AG08396 (cell line): ENCODE data around the gene GSN.
A peak's percentile ranks its signal among the peaks of the same experiment; 100 is the strongest.

Experiments
- DNase-seq: peaks from one replicate; pipeline ENCODE4 v3.0.0; 2012; ENCODE audit warnings: low spot score, mixed read lengths

Gene GSN

DNA sequence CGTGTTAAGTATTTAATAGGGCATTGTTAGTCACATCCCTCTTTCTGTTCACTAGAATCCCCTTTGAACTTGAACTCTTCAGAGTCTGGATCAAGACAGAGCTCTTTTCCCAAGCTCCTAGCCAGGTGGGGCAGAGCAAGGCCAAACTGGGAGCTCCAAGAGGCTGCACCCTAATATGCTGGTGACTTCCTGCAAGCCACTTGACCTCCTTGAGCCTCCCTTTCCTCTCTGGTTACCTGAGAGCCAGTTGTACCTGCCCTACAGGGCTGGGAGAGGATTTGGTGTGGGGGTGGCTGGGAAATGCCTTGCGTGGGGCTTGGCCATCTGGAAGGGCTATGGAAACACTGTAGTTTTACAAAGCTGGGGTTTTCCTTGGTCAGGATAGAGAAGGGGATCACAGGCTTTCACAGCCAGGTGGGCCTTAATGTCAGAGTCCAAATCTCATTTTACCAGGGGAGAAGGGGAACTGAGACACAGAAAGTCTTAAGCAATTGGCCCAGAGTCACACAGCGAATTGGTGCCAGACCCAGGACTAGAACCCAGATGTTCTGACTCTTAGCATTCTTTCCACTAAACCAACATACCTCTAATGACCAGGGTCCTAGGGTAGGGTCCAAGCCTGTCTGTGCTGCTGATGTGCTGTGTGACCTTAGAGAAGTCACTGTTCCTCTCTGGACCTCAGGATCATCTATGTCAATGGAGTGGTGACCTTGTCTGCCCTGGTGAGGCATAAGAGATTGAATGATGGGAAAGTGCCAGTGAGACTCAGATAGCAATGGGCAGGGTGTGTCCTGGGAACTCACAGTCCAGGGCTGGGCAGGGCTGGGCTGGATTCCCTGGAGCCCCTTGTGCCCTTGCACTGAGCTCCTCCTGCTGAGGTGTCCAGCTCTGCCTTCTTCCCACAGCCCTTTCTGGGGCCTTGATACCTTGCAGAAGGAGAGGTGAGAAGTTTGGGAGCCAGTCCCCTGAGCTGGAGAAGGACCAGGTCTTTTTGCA, 35.8 kb downstream of the GSN start:
- DNase-seq = no peak

DNA sequence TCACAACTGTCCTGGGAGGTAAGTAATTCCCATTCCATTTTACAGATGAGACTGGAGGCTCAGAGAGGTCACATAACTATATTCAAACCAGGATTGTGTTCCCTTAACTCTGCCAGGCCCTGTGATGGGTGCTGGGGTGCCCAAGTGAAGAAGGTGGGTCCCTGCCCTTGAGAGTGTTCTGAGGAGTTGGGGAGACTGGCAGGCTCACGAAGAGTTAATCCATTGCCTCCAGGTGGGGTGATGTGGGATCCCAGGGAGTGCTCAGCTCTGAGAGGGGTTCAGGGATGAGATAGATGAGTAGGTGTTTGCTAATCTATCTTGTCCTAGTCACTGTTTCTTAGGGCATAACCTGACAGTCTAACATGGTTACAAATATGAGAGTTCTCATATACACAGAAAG, 36.7 kb downstream of the GSN start:
- DNase-seq = no peak

GRCh38 chr9:121305269-121305994, 37.5 kb downstream of the GSN start:
- no peak for DNase-seq

- no peak for DNase-seq
Observed at GRCh38 chr9:121307976-121308375, 40.0 kb downstream of the GSN start.

DNA sequence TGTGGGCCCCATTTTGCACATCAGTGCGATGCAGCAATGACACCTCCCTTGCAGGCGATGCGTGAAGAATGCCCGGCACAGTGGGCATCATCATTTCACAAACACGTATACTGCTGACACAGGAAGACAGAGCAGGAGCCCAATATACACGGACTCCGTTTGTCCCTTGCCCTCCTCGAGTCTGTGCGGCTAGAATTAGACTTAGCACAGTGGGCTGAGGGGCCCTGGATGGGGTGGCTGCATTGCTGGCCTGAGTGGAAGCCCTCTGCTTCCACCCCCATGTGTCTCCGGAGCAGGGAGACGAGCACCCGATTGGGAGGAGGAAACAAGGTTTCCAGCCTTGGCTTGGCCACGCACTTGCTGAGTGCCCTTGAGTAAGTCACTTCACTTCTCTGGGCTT, 40.8 kb downstream of the GSN start:
- no peak for DNase-seq

- no peak for DNase-seq
Observed at GRCh38 chr9:121309171-121309570, 41.2 kb downstream of the GSN start.

- no peak for DNase-seq
Observed at GRCh38 chr9:121309833-121310425, 42.0 kb downstream of the GSN start.

- DNase-seq = no peak
Observed at GRCh38 chr9:121310571-121310970, 42.6 kb downstream of the GSN start.

GRCh38 chr9:121312169-121312568, 44.2 kb downstream of the GSN start:
- no peak for DNase-seq

DNA sequence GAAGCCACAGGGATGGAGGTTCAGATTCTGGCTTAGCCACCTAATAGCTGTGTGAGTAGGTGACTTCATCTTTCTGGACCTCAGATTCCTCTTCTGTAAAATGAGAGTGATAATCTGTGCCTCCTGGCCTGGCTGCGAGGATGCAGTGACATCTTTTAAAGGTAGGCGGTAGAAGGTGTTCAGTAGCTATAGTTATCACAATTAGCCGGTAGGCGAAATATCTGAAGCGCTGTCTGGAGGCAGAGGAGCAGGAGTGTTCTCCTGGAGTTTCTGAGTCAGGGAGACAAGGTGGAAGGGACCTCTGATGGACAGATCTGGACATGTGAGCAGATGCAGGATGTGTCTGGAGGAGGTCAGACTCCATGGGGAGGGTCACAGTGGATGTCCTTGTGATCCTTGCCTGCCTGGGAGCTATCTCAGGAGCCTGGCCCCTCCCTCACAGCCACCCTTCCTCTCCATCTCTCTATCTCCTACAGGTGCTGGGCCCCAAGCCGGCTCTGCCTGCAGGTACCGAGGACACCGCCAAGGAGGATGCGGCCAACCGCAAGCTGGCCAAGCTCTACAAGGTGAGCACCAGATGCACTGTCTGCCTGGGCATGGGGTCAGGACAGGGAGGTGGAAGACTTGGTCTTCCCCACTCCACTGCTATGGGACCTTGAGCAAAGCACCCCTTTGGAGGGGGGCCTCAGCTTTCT, 45.6 kb downstream of the GSN start:
- no peak for DNase-seq

GRCh38 chr9:121316378-121316777, 48.4 kb downstream of the GSN start:
- DNase-seq = no peak

DNA sequence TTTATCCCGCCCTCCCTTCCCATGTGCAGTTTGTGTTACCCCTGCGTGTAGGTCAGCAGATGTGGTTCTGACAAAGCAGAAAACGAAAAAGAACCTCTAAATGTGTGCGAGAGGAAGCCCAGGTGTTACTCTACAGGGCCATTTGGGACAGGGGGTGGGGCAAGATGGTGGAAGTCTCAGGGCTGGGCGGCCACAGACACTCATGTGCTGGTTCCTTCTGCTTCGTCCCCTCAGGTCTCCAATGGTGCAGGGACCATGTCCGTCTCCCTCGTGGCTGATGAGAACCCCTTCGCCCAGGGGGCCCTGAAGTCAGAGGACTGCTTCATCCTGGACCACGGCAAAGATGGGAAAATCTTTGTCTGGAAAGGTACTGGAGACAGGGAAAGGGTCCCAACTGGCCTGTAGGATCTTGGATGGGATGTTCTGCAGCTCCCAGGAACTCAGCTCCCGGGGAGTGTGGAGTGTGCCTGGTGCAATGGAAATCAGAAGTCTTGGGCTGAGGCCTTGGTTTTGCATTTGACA, 49.0 kb downstream of the GSN start:
- no peak for DNase-seq

DNA sequence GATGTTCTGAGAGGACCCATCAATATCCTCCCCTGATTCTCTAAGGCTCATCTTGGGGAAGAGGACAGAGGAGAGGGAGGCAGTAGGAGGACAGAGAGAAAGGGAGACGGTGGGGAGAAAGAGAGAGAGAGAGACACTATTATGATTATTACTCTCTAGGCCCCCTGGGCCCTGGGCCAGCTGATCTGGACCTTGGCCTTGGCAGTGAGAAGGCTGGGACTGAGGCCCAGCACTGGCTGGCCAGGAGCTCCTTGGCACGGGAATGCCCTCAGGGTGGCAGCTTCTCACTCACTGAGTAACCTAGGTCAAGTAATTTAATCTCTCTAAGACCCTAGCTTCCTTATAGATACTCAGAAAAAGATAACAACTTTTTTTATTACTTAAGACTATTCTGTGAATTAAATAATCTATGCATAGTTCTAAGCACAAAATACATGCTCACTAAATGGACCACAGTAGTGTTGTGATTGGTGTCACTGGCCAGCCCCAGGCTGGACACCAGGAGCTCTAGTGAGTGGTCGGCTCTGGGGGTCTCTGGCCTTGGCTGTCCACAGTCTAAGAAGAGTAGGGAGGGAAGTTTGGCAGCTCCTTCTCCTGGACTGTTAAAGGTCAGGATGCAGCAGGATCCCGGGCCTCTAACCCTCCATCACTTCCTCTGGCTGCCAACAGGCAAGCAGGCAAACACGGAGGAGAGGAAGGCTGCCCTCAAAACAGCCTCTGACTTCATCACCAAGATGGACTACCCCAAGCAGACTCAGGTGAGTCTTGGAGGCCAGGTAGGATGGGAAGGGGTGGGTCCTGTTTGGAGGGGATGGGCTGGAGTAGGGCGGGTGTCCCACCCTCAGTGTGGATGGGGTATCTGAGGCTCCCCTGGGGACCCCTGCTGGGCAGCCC, 50.0 kb downstream of the GSN start:
- DNase-seq = no peak

DNA sequence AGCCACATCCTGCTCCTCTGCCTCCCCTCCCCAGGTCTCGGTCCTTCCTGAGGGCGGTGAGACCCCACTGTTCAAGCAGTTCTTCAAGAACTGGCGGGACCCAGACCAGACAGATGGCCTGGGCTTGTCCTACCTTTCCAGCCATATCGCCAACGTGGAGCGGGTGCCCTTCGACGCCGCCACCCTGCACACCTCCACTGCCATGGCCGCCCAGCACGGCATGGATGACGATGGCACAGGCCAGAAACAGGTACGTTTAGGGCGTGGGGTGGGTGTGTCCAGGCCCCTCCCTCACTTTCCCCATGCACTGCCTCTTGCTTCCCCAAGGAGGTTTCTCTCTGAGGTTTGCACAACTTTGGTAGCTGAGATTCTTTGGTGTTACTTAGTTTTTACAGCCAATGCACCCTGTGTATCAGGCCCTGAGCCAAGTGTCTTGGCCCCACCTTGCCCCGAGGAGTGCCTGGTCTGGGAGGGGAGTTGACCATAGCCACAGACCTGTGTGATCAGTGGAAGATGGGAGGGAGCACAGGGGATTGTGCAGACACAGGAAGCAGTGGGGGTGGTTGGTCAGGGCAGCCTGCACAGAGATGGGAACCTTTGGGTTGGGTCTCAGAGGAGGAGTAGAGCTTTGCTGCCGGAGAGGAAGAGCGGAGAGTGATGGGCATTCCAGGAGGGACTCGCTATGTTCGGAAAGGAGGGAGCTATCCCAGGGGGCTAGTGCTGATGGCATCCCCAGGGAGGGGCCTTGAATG, 50.8 kb downstream of the GSN start:
- no peak for DNase-seq

- no peak for DNase-seq
Observed at GRCh38 chr9:121319383-121319780, 51.4 kb downstream of the GSN start.

- no peak for DNase-seq
Observed at GRCh38 chr9:121321016-121321503, 53.1 kb downstream of the GSN start.

DNA sequence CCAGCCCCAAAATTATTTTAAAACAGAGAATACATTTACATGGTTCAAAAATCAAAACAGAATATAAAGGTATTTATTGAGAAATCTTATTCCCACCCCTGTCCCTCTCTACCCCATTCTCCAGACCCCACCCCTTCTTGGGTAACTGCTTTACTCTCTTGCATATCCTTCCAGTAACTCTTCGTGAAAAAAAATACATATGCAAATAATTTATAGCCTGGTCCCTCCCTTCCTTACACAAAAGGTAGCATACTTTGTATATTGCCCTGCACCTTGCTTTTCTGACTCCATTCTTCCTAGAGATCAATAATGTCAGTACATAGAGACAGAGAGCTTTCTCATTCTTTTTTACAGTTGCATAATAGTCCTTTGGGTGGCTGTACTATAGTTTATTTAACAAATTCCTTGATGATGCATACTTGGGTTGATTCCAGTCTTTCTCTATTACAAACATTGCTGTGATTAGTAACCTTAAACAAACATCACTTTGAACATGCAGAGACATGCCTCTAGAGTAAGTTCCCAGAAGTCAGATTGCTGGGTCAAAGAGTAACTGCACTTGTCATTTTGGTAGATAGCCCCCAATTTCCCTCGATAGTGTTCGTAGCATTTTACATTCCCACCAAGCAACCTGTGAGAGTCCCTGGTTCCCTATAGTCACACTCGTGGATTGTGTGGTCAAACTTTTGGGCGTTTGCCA, 54.2 kb downstream of the GSN start:
- DNase-seq = peak; percentile 85

GRCh38 chr9:121322737-121323448, 54.9 kb downstream of the GSN start:
- no peak for DNase-seq
